ENCODE data around the gene TRAK2.

DNA sequence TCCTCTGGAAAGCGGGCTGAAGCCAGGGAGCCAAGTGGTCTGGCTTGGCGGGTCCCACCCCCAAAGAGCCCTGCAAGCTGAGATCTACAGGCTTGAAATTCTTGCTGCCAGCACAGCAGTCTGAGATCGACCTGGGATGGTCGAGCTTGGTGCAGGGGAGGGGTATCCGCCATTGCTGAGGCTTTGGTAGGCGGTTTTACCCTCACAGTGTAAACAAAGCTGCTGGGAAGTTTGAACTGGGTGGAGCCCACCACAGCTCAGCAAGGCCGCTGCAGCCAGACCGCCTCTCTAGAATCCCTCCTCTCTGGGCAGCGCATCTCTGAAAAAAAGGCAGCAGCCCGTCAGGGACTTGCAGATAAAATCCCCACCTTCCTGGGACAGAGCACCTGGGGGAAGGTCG is 81.5 kb downstream of the TRAK2 start:
- TF ChIP-seq, protein P1, sequence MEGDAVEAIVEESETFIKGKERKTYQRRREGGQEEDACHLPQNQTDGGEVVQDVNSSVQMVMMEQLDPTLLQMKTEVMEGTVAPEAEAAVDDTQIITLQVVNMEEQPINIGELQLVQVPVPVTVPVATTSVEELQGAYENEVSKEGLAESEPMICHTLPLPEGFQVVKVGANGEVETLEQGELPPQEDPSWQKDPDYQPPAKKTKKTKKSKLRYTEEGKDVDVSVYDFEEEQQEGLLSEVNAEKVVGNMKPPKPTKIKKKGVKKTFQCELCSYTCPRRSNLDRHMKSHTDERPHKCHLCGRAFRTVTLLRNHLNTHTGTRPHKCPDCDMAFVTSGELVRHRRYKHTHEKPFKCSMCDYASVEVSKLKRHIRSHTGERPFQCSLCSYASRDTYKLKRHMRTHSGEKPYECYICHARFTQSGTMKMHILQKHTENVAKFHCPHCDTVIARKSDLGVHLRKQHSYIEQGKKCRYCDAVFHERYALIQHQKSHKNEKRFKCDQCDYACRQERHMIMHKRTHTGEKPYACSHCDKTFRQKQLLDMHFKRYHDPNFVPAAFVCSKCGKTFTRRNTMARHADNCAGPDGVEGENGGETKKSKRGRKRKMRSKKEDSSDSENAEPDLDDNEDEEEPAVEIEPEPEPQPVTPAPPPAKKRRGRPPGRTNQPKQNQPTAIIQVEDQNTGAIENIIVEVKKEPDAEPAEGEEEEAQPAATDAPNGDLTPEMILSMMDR (IDR thresholded peaks at IDR 0.05): no peak
- TF ChIP-seq POLR2AphosphoS5 (IDR thresholded peaks at IDR 0.05): no peak
- TF ChIP-seq POLR2A (IDR thresholded peaks at IDR 0.05): no peak
